ENCODE data around the gene GTF2H3. TPM values are rescaled to one million over a fixed set of nuclear protein-coding genes. Genes with fewer than 3 reads are reported as not detected.

GTF2H3 gene
- total RNA-seq, 2 donors from 2014 or later = 17.4 to 29.9 TPM

DNA sequence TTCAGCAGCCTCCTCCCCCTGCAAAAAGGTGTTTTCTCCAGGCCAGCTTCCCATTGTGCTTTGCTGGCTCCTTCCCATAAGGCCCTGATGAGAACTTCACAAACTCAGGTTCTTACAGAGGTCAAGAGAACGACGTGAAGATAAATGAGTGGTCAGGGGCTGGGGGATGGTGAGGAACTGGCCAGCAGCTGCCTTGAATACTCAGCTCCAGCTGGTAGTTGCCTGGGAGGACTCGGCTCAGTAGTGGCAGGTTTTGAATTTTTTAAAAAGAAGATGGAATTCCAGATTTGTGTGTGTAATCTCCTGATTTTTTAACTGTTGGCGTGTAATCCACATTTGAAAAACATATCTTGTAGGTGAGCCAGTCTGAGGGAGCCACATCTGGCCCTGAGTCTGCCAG is 25.9 kb upstream of the GTF2H3 start:
- Histone ChIP-seq H3K36me3 (peaks cover 41% of the 10 kb centered on the region), H3K9me3 (no peaks in the 10 kb centered on the region)

DNA sequence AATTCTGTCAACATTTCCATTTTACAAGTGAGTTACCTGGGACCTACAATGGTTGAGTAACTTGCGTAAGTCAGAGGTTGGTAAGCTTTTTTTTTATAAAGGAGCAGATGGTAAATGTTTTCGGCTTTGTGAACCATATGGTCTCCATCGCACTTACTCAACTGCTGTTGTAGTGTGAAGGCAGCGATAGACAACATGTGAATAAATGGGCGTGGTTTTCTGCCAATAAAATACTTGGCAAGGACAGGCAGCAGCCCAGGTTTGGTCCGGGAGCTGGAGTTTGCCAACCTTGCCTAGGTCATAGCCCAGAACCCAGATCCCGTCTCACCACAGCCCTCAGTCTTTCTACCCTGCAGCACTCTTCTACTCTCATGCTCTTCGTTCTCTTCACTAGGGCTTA is 25.4 kb upstream of the GTF2H3 start:
- TF ChIP-seq, protein P1, sequence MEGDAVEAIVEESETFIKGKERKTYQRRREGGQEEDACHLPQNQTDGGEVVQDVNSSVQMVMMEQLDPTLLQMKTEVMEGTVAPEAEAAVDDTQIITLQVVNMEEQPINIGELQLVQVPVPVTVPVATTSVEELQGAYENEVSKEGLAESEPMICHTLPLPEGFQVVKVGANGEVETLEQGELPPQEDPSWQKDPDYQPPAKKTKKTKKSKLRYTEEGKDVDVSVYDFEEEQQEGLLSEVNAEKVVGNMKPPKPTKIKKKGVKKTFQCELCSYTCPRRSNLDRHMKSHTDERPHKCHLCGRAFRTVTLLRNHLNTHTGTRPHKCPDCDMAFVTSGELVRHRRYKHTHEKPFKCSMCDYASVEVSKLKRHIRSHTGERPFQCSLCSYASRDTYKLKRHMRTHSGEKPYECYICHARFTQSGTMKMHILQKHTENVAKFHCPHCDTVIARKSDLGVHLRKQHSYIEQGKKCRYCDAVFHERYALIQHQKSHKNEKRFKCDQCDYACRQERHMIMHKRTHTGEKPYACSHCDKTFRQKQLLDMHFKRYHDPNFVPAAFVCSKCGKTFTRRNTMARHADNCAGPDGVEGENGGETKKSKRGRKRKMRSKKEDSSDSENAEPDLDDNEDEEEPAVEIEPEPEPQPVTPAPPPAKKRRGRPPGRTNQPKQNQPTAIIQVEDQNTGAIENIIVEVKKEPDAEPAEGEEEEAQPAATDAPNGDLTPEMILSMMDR (IDR thresholded peaks at IDR 0.05) = no peak
- H3K4me1 ChIP-seq (ENCODE audit: control insufficient read depth in 1 of 2, low read depth in 2 of 2) = peaks cover 0 to 6% of the 10 kb centered on the region in 2 donors
- no peak for DNase-seq (ENCODE audit: low spot score)
- ATAC-seq (ENCODE audit: insufficient number of reproducible peaks, low FRiP score, low read depth) = no peak
- H3K4me3 ChIP-seq = no peak overlapping the region
- peaks cover 44% of the 10 kb centered on the region for H3K36me3 ChIP-seq
- H3K27ac ChIP-seq = no peak overlapping the region
- no peaks in the 10 kb centered on the region for H3K27me3 ChIP-seq (replicated peaks; ENCODE audit: insufficient read depth)
- H3K9me3 ChIP-seq = no peaks in the 10 kb centered on the region

More for the DNA sequence above, 25.9 kb upstream of the GTF2H3 start:
- no peaks in the 10 kb centered on the region for H3K27me3 ChIP-seq (replicated peaks; ENCODE audit: insufficient read depth)
- TF ChIP-seq, protein P1 (IDR thresholded peaks at IDR 0.05) = no peak
- H3K4me1 ChIP-seq (ENCODE audit: control insufficient read depth in 1 of 2, low read depth in 2 of 2) = peaks cover 4 to 10% of the 10 kb centered on the region in 2 donors
- H3K4me3 ChIP-seq = no peak overlapping the region
- DNase-seq (ENCODE audit: low spot score) (no peak), ATAC-seq (ENCODE audit: insufficient number of reproducible peaks, low FRiP score, low read depth) (no peak)
- H3K27ac ChIP-seq = no peak overlapping the region

DNA sequence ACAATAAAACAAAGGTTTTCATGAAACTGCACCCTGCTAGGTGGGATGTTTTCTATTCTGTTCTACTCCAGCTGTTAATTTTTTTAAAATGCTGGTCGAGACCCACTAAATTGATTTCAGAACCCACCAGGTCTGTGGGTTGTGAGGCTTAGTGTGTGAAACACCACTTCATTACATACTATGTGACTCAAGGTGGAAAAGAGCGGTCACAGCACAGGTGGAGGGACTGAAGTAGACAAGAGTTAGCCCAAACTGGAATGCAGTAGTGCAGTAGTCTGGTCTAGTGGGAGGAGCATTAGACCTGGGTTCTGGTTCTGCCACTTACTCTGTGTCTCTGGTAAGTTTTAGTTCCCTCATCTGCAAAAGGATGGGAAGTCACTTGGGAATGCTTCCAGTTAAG is 19.5 kb upstream of the GTF2H3 start:
- H3K4me3 ChIP-seq = no peak overlapping the region
- DNase-seq (ENCODE audit: low spot score) = no peak
- H3K27ac ChIP-seq = no peak overlapping the region
- no peaks in the 10 kb centered on the region for H3K4me1 ChIP-seq (ENCODE audit: control insufficient read depth in 1 of 2, low read depth in 2 of 2)
- H3K27me3 ChIP-seq (replicated peaks; ENCODE audit: insufficient read depth) = no peaks in the 10 kb centered on the region
- no peak for ATAC-seq (ENCODE audit: insufficient number of reproducible peaks, low FRiP score, low read depth)
- TF ChIP-seq, protein P1 (IDR thresholded peaks at IDR 0.05) = no peak
- no peaks in the 10 kb centered on the region for H3K9me3 ChIP-seq
- H3K36me3 ChIP-seq = peaks cover 61% of the 10 kb centered on the region

DNA sequence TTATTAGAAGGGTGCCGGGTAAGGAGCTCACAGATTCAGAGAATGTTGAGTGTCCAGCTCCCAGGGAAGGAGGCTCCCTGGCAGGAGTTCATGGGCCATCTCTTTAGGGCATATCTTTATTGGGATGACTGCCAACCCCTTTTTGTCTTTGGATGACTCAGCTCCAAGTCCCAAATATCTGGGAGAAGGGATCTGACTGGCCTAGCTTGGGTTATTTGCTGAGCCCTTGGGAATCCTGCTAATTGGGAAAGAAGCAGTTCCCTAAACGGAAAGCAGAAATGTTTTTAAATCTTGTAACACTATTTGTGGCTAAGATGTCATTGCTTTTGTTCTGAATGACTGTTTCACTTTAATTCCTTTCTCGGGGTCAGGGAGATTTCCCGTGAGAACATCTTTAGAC is 19.1 kb upstream of the GTF2H3 start:
- H3K36me3 ChIP-seq = peaks cover 60% of the 10 kb centered on the region

DNA sequence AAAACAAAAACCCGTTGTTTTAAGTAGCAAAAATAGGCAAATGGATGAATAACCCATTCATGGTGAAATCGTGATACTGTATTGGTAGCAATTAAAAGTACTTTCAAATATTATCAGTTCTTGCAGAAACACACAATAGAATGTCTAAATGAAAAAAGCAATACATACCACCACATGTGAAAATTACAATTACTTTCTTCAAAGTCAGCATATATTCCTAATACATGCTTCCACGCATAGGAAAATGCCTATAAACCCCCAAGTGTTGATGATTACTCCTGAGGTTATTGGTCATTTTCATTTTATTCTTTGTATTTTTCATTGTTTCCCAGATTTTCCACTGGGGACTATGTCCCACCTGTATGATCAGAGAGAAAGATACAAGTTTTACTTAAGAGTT is 16.5 kb upstream of the GTF2H3 start:
- TF ChIP-seq, protein P1 (IDR thresholded peaks at IDR 0.05) = no peak
- Histone ChIP-seq H3K9me3 (no peaks in the 10 kb centered on the region), H3K4me3 (no peak overlapping the region), H3K27me3 (replicated peaks; ENCODE audit: insufficient read depth) (no peaks in the 10 kb centered on the region), H3K36me3 (peaks cover 64% of the 10 kb centered on the region), H3K27ac (no peak overlapping the region), H3K4me1 (ENCODE audit: control insufficient read depth in 1 of 2, low read depth in 2 of 2) (no peaks in the 10 kb centered on the region)
- ATAC-seq (ENCODE audit: insufficient number of reproducible peaks, low FRiP score, low read depth) (no peak), DNase-seq (ENCODE audit: low spot score) (no peak)

More for the DNA sequence above, 19.1 kb upstream of the GTF2H3 start:
- Histone ChIP-seq H3K4me1 (ENCODE audit: control insufficient read depth in 1 of 2, low read depth in 2 of 2) (no peaks in the 10 kb centered on the region), H3K9me3 (no peaks in the 10 kb centered on the region), H3K27ac (no peak overlapping the region), H3K27me3 (replicated peaks; ENCODE audit: insufficient read depth) (no peaks in the 10 kb centered on the region), H3K4me3 (no peak overlapping the region)
- ATAC-seq (ENCODE audit: insufficient number of reproducible peaks, low FRiP score, low read depth) = no peak
- DNase-seq (ENCODE audit: low spot score) = no peak
- TF ChIP-seq, protein P1 (IDR thresholded peaks at IDR 0.05) = no peak
